ENCODE data around the gene APC.

GRCh38 chr5:112733586-112733985 lies 4.1 kb upstream of the APC start:
- TF ChIP-seq TAF1 (IDR thresholded peaks at IDR 0.05; ENCODE audit: borderline replicate concordance, low read depth, low read length) (no peak), POLR2A (IDR thresholded peaks at IDR 0.05; ENCODE audit: low read depth, low read length) (no peak)
